HepG2 (cell line): ENCODE data around the gene CASP4. TPM values are rescaled to one million over a fixed set of nuclear protein-coding genes. Genes with fewer than 3 reads are reported as not detected.

Experiments used
- ATF5 ChIP-seq: sonication (generic); formaldehyde crosslinking; IDR thresholded peaks from 2 replicates; pipeline ENCODE4 v1.4.0; 2020; ENCODE audit warnings: mild to moderate bottlenecking, low read depth, missing genetic modification reagents
- DMTF1 ChIP-seq: sonication (generic); formaldehyde crosslinking; IDR thresholded peaks from 2 replicates; pipeline ENCODE4 v1.4.0; 2020; ENCODE audit warnings: mild to moderate bottlenecking, missing genetic modification reagents
- HOXA9 ChIP-seq: sonication (generic); formaldehyde crosslinking; IDR thresholded peaks from 2 replicates; pipeline ENCODE4 v1.8.1; 2022; ENCODE audit warnings: missing genetic modification reagents, mild to moderate bottlenecking, moderate library complexity, borderline replicate concordance
- IRF2 ChIP-seq: IDR thresholded peaks from 2 replicates; pipeline ENCODE4 v1.6.1; 2018; ENCODE audit warnings: missing genetic modification reagents, missing compliant biosample characterization
- ISL2 ChIP-seq: sonication (generic); formaldehyde crosslinking; IDR thresholded peaks from 2 replicates; pipeline ENCODE4 v1.5.0; 2020; ENCODE audit warnings: missing genetic modification reagents
- JUN ChIP-seq: sonication (generic); formaldehyde crosslinking; IDR thresholded peaks from 2 replicates; pipeline ENCODE4 v1.4.0; 2020; ENCODE audit warnings: mild to moderate bottlenecking, missing genetic modification reagents
- KDM2A ChIP-seq: sonication (generic); formaldehyde crosslinking; IDR thresholded peaks from 2 replicates; pipeline ENCODE4 v1.4.0; 2020; ENCODE audit warnings: low read depth, missing genetic modification reagents, borderline replicate concordance
- MIER3 ChIP-seq: IDR thresholded peaks from 2 replicates; pipeline ENCODE4 v1.6.1; 2016; ENCODE audit warnings: missing compliant biosample characterization, borderline replicate concordance
- SMAD9 ChIP-seq: sonication (generic); formaldehyde crosslinking; IDR thresholded peaks from 2 replicates; pipeline ENCODE4 v1.5.1; 2020; ENCODE audit warnings: mild to moderate bottlenecking, missing genetic modification reagents
- SNAPC4 ChIP-seq: sonication (generic); formaldehyde crosslinking; IDR thresholded peaks from 2 replicates; pipeline ENCODE4 v1.4.0; 2020; ENCODE audit warnings: mild to moderate bottlenecking, missing genetic modification reagents
- TCF12 ChIP-seq, 2 experiments: fragments of 450-650 bp in 1 of 2; sonication (generic) in 1 of 2; formaldehyde crosslinking in 1 of 2; IDR thresholded peaks; 2 replicates each; pipeline versions ENCODE4 v1.6.1 to v1.8.0; 2017 to 2022; ENCODE audit warnings: antibody characterized with exemption in 1 of 2, mild to moderate bottlenecking in 1 of 2, missing genetic modification reagents in 1 of 2, moderate library complexity in 1 of 2
- ZBTB26 ChIP-seq: IDR thresholded peaks from 2 replicates; pipeline ENCODE4 v1.6.1; 2016; ENCODE audit warnings: missing compliant biosample characterization, missing genetic modification reagents, borderline replicate concordance
- ZNF34 ChIP-seq: sonication (generic); formaldehyde crosslinking; IDR thresholded peaks from 2 replicates; pipeline ENCODE4 v1.4.0; 2020; ENCODE audit warnings: mild to moderate bottlenecking, missing genetic modification reagents, borderline replicate concordance
- polyA plus RNA-seq, 8 experiments: library from polyadenylated mRNA; depleted of rRNA in 3 of 8; stranded (reverse) in 7 of 8; unstranded in 1 of 8; fragments of >200 nt; fragmentation: Illumina TruSeq in 4 of 8; extraction: Trizol in 4 of 8; gene quantifications; 2 replicates each; pipeline versions ENCODE4 v1.2.1 to v1.2.3, GENCODE V29; 2011 to 2016; ENCODE audit warnings: low read depth in 4 of 8, missing spikeins in 1 of 8, mixed read lengths in 1 of 8; ENCODE audit not compliant: insufficient read depth in 1 of 8
- total RNA-seq, 5 experiments: library from RNA; depleted of rRNA; stranded (reverse); fragments of >200 nt; fragmentation: Illumina TruSeq; extraction: Trizol; gene quantifications; 2 replicates each; pipeline ENCODE4 v1.2.3, GENCODE V29; 2016; ENCODE audit warnings: low read depth in 1 of 5

CASP4 gene
- total and polyA plus RNA-seq, 2 of the 13 experiments (the other 11 are each of a cell fraction or from before 2014, with no cell fraction given): 56.4 to 69.8 TPM

GRCh38 chr11:104956528-104956927 lies 11.8 kb downstream of the CASP4 start (continued):
- no peak for TF ChIP-seq SNAPC4 (CRISPR knock-in tag)
- no peak for TF ChIP-seq ZBTB26
- 0 out of 2 replicates have a peak, but pooled peaks have one; percentile 53 for TF ChIP-seq IRF2 (CRISPR knock-in tag)
- no peak for TF ChIP-seq ZNF34 (CRISPR knock-in tag)
- peak; percentile 76; the same call in 1 of the 2 replicates for TF ChIP-seq ISL2 (CRISPR knock-in tag)
- no peak for TF ChIP-seq HOXA9
- TF ChIP-seq JUN (CRISPR knock-in tag): no peak
- TF ChIP-seq ATF5: no peak
- TF ChIP-seq KDM2A: no peak
- TF ChIP-seq SMAD9 (CRISPR knock-in tag): no peak
- no peak for TF ChIP-seq TCF12 (IDR thresholded peaks at IDR 0.05)
- no peak for TF ChIP-seq TCF12 (CRISPR knock-in tag; IDR thresholded peaks at IDR 0.05)
- no peak for TF ChIP-seq DMTF1
- TF ChIP-seq MIER3 (CRISPR knock-in tag): peak; percentile 66; the same call in 1 of the 2 replicates
